Esophagus squamous epithelium (tissue), 5 donors: ENCODE measurements around the gene TICAM2. TPM values are rescaled to one million over a fixed set of nuclear protein-coding genes. Genes with fewer than 3 reads are reported as not detected.

Source experiments
- DNase-seq: peaks from one replicate; lab custom pipeline; 2025; lab: John Stamatoyannopoulos, UW
- H3K27ac ChIP-seq, 4 donors: fragments of 200-600 bp; sonication (generic); one replicate each; pipeline ENCODE4 v1.5.1; 2016 to 2019; ENCODE audit warnings: mild to moderate bottlenecking in 1 of 4
- H3K27me3 ChIP-seq, 4 donors: fragments of 200-600 bp; sonication (generic); 1 replicate in 3 of 4; 2 replicates in 1 of 4; pipeline versions ENCODE4 v1.5.1 to v1.6.0; 2017 to 2021; ENCODE audit warnings: antibody characterized with exemption in 1 of 4
- H3K36me3 ChIP-seq, 3 donors: fragments of 200-600 bp; sonication (generic); one replicate each; pipeline ENCODE4 v1.5.1; 2016 to 2019
- H3K4me1 ChIP-seq, 3 donors: fragments of 200-600 bp; sonication (generic); one replicate each; pipeline ENCODE4 v1.5.1; 2017 to 2019
- H3K4me3 ChIP-seq, 4 donors: fragments of 200-600 bp; sonication (generic); 1 replicate in 3 of 4; 2 replicates in 1 of 4; pipeline ENCODE4 v1.5.1; 2016 to 2019; ENCODE audit warnings: mild to moderate bottlenecking in 2 of 4, moderate library complexity in 1 of 4
- H3K9me3 ChIP-seq, 3 donors: fragments of 200-600 bp; sonication (generic); one replicate each; pipeline ENCODE4 v1.5.1; 2016 to 2019
- CTCF ChIP-seq, 6 experiments: fragments of 450-650 bp in 4 of 6; fragments of 200-600 bp in 2 of 6; sonication (generic) in 2 of 6; IDR thresholded peaks; one replicate each; pipeline ENCODE4 v1.5.1; 2016 to 2019; ENCODE audit warnings: antibody characterized with exemption in 6 of 6, mild to moderate bottlenecking in 4 of 6, moderate library complexity in 4 of 6
- POLR2A ChIP-seq, 4 donors: fragments of 450-650 bp; IDR thresholded peaks; one replicate each; pipeline ENCODE4 v1.6.1; 2017; ENCODE audit warnings: antibody characterized with exemption in 4 of 4, mild to moderate bottlenecking in 4 of 4, moderate library complexity in 3 of 4
- WGBS, 2 donors: methylation state at CpG; one replicate each; pipeline ENCODE4 v1.1.5; 2018; 5-methylcytosine and 5-hydroxymethylcytosine counted together
- intact Hi-C: fragments of 100-400 bp; cut with DNase I; formaldehyde crosslinking; loops from one replicate; pipeline ENCODE4 v1.15.0; 2022
- total RNA-seq, 4 donors: library from RNA; depleted of rRNA; stranded (reverse); fragments of >200 nt; gene quantifications; one replicate each; pipeline ENCODE4 v1.1.0, GENCODE V29; 2016
- donor health status: DM: yes; HTN: yes; CAD: no.

The TICAM2 gene
- total RNA-seq, 4 donors from 2014 or later = 0.68 to 2.7 (median 0.95) TPM; not detected in 1

- intact Hi-C loops = no loop called here
- Histone ChIP-seq H3K4me1 (peaks cover 0 to 5% (median 0%) of the 10 kb centered on the region in 3 donors), H3K36me3 (no peaks in the 10 kb centered on the region), H3K27me3 (no peaks in the 10 kb centered on the region), H3K9me3 (no peaks in the 10 kb centered on the region), H3K27ac (no peak overlapping the region), H3K4me3 (no peak overlapping the region)
- TF ChIP-seq POLR2A (IDR thresholded peaks at IDR 0.05) (no peak), CTCF (IDR thresholded peaks at IDR 0.05) (no peak)
- DNase-seq = no peak
- WGBS, 2 donors = 50 to 69% methylated on average over 2 of the region's 2 CpGs
Measured at GRCh38 chr5:115577329-115577728, 24.9 kb downstream of the TICAM2 start.

DNA sequence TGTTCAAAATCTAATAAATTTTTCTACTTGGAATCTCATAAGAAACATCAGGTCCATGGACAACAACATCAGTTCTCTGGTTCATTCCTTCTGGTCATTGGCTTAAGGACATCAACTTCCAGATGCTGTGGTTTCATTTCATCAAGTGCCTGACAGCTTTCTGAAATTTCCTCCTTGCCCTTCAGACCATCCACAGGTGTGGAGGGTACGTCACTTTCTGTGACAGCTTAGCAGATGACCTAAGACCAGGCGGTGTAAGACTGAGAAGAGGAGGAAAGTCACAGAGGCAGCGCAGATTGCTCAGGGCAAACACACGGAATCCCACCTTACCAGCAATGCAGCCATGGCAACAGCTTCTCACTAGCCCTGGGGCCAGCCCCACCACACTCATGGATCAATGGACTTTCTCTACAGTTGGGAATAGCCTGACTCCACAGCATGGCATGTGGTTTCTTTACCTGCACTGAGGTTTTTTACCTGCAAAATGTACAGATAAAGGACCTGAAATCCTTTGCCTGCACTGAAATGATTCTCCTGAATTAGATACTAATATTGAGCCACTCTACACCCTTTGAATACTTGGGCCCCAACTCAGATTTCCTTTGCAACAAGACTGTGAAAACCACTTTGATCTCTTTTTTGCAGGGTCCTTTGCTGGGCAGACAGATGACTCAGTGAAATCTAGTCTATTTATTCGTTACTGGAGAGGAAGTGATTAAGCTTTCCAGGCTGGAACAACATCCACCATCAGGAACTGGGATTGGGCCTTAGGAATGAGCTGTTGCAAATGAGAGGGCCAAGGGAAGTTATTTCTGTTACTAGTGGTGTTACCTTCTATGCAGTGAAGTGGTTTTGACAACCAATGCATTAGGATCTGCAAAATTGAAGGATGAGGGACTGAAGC lies 26.9 kb downstream of the TICAM2 start:
- intact Hi-C loops = no loop called here
- TF ChIP-seq CTCF (IDR thresholded peaks at IDR 0.05) = no peak
- no peak for TF ChIP-seq POLR2A (IDR thresholded peaks at IDR 0.05)
- Histone ChIP-seq H3K9me3 (no peaks in the 10 kb centered on the region), H3K4me1 (peaks cover 0 to 5% (median 0%) of the 10 kb centered on the region in 3 donors), H3K36me3 (no peaks in the 10 kb centered on the region), H3K4me3 (no peak overlapping the region), H3K27ac (no peak overlapping the region), H3K27me3 (no peaks in the 10 kb centered on the region)
- DNase-seq = no peak
- WGBS, 2 donors = 14 to 64% methylated on average over 1 to 4 of the region's 5 CpGs

DNA sequence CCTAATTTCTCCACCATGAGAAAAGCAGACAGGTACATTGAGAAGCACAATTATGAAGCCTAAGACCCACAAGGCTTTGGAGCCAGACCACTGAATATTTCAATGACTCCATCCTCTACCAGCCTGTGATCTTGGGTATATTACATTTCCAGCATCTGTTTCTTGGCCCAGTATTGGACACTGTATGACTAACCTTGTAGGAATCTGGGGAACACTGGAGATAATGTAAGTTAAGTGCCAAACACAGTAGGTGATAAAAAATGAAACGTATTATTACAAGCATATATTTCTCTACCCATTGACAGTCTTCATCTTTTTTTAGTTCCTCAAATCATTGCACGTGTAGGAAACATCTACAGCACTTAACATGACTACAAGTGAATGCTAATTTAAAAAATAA lies 29.1 kb downstream of the TICAM2 start:
- intact Hi-C loops = no loop called here
- Histone ChIP-seq H3K36me3 (no peaks in the 10 kb centered on the region), H3K27me3 (no peaks in the 10 kb centered on the region), H3K27ac (no peak overlapping the region), H3K4me3 (no peak overlapping the region), H3K9me3 (no peaks in the 10 kb centered on the region), H3K4me1 (peaks cover 0 to 5% (median 0%) of the 10 kb centered on the region in 3 donors)
- TF ChIP-seq POLR2A (IDR thresholded peaks at IDR 0.05) (no peak), CTCF (IDR thresholded peaks at IDR 0.05) (no peak)
- WGBS, 2 donors = 60 to 69% methylated on average over 2 of the region's 2 CpGs
- DNase-seq = no peak

DNA sequence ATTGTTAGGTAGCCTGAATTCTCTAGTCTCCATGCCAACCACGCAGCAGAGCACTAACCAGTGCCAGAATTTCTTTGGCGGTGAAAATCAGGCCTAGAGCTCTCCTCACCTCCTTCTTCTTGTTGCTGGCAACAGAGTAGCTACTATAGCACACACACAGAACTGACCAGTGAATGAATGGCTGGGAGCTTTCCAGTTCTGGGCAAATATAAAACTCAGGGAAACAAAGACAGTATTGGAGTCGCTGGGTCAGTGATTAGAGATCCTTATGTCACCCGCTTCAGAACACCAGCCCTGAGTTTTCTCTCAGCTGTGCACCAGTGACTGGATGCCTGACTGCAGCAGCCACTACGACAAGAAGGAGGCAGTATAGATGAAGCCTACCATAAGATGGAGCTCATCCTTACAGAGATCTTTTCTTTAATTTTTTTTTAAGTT lies 30.8 kb downstream of the TICAM2 start:
- intact Hi-C loops = no loop called here
- H3K4me1 ChIP-seq = peaks cover 0 to 5% (median 0%) of the 10 kb centered on the region in 3 donors
- H3K36me3 ChIP-seq = no peaks in the 10 kb centered on the region
- TF ChIP-seq POLR2A (IDR thresholded peaks at IDR 0.05) = no peak
- TF ChIP-seq CTCF (IDR thresholded peaks at IDR 0.05) = no peak
- no peaks in the 10 kb centered on the region for H3K27me3 ChIP-seq
- H3K4me3 ChIP-seq = no peak overlapping the region
- H3K27ac ChIP-seq = no peak overlapping the region
- no peak for DNase-seq
- no peaks in the 10 kb centered on the region for H3K9me3 ChIP-seq
- WGBS, 2 donors = 78 to 81% methylated on average over 5 of the region's 5 CpGs

DNA sequence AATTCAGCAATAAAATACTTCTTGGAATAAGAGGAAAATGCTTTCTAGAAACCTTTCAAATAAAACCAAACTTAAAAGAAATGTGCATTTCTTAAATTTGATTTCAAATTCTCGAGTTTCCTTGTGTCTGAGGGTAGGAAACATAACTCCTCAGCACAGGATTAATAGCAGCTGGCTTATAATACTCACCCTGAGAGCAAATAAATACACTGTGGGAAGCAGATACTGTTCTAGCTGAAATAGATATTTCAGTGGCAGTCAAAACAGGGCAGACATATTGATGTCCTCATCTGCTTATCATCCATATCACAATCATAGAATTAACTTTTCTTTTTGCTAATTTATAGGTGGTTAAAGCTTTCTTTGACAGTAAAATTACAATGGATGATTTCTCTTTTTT lies 33.6 kb downstream of the TICAM2 start:
- intact Hi-C loops = no loop called here
- Histone ChIP-seq H3K27me3 (no peaks in the 10 kb centered on the region), H3K4me1 (no peaks in the 10 kb centered on the region), H3K36me3 (no peaks in the 10 kb centered on the region), H3K4me3 (no peak overlapping the region), H3K27ac (no peak overlapping the region), H3K9me3 (no peaks in the 10 kb centered on the region)
- DNase-seq = no peak
- no peak for TF ChIP-seq POLR2A (IDR thresholded peaks at IDR 0.05)
- no peak for TF ChIP-seq CTCF (IDR thresholded peaks at IDR 0.05)
- WGBS, 2 donors = 67 to 97% methylated on average over 1 of the region's 1 CpG
